HCT116 (cell line): ENCODE measurements around the gene PTPRO. TPM values are rescaled to one million over a fixed set of nuclear protein-coding genes. Genes with fewer than 3 reads are reported as not detected.

Source experiments
- ATAC-seq: fragments of 200-7000 bp; cut with Tn5 transposase; 2 replicates; pipeline ENCODE4 v1.9.1; 2020; ENCODE audit warnings: mild to moderate bottlenecking, moderate library complexity
- BruUV-seq: library from RNA; stranded (reverse); fragments of 400-500 nt; replicated peaks from 2 replicates; lab custom pipeline; 2021; lab: Mats Ljungman, UMichigan
- CTCF ChIA-PET: fragments of 300-600 bp; sonication (Branson Sonifier 250); formaldehyde crosslinking; loops from one replicate; lab custom pipeline; 2021; ENCODE audit warnings: antibody characterized with exemption; lab: Charles Lee
- POLR2A ChIA-PET: fragments of 300-600, 350-600 bp; sonication (Branson Sonifier 250); formaldehyde crosslinking; loops from one replicate; lab custom pipeline; 2021; ENCODE audit warnings: antibody characterized with exemption; lab: Charles Lee
- RAD21 ChIA-PET, 2 experiments: fragments of 300-600 bp; sonication (Branson Sonifier 250); formaldehyde crosslinking; loops; one replicate each; lab custom pipeline; 2023; ENCODE audit warnings: low total read pairs in 2 of 2; ENCODE audit not compliant: uncharacterized antibody in 2 of 2, unreplicated experiment in 2 of 2, low non-redundant PET in 1 of 2; lab: Charles Lee
- DNase-seq: peaks from one replicate; pipeline ENCODE4 v3.0.0-alpha.2; 2010; ENCODE audit warnings: low read depth, low spot score
- H2AFZ ChIP-seq: fragments of 200-600 bp; shearing (Covaris generic), sonication (generic); 2 replicates; pipeline ENCODE4 v1.6.1; 2017; ENCODE audit warnings: low read depth, mixed run types, mixed read lengths, antibody characterized with exemption, low read length; ENCODE audit not compliant: poor library complexity, severe bottlenecking
- H3K27ac ChIP-seq: 2 replicates; pipeline ENCODE4 v1.5.1; 2012; ENCODE audit warnings: low read depth, low read length
- H3K27me3 ChIP-seq: fragments of 200-600 bp; sonication (generic); 2 replicates; pipeline ENCODE4 v1.6.1; 2016; ENCODE audit warnings: mixed run types, low read length, mixed read lengths; ENCODE audit not compliant: insufficient read depth
- H3K36me3 ChIP-seq, 2 experiments: fragments of 200-500 bp in 1 of 2; fragments of 200-600 bp in 1 of 2; sonication (Bioruptor generic) in 1 of 2; sonication (generic) in 1 of 2; 2 replicates each; pipeline versions ENCODE4 v1.5.1 to v1.6.1; 2014 to 2016; ENCODE audit warnings: low read length in 2 of 2, inconsistent platforms in 1 of 2, mixed read lengths in 1 of 2, mixed run types in 1 of 2; ENCODE audit not compliant: insufficient read depth in 2 of 2, control insufficient read depth in 1 of 2
- H3K4me1 ChIP-seq, 2 experiments: fragments of 200-600 bp in 1 of 2; sonication (generic) in 1 of 2; 2 replicates each; pipeline versions ENCODE4 v1.5.1 to v1.6.1; 2012 to 2017; ENCODE audit warnings: low read length in 2 of 2, inconsistent platforms in 1 of 2, mild to moderate bottlenecking in 1 of 2, mixed read lengths in 1 of 2, mixed run types in 1 of 2, moderate library complexity in 1 of 2; ENCODE audit not compliant: insufficient read depth in 2 of 2, control insufficient read depth in 1 of 2
- H3K4me2 ChIP-seq: fragments of 200-600 bp; sonication (generic); 2 replicates; pipeline ENCODE4 v1.6.1; 2017; ENCODE audit warnings: mixed run types, low read length, mixed read lengths
- H3K4me3 ChIP-seq, 2 experiments: fragments of 200-600 bp in 1 of 2; sonication (generic) in 1 of 2; replicated peaks in 1 of 2; 2 replicates each; pipeline ENCODE4 v1.5.1; 2011 to 2016; ENCODE audit warnings: low read length in 2 of 2, control low read depth in 1 of 2, low read depth in 1 of 2, mild to moderate bottlenecking in 1 of 2, mixed read lengths in 1 of 2, mixed run types in 1 of 2
- H3K79me2 ChIP-seq: fragments of 200-600 bp; sonication (generic); 2 replicates; pipeline ENCODE4 v1.6.1; 2017; ENCODE audit warnings: mild to moderate bottlenecking, mixed run types, low read length, moderate library complexity, mixed read lengths; ENCODE audit not compliant: insufficient read depth
- H3K9ac ChIP-seq: fragments of 200-600 bp; sonication (generic); 2 replicates; pipeline ENCODE4 v1.6.1; 2016; ENCODE audit warnings: low read length, mixed read lengths
- H3K9me2 ChIP-seq: fragments of 200-600 bp; sonication (generic), shearing (Covaris generic); 2 replicates; pipeline ENCODE4 v1.6.1; 2017; ENCODE audit warnings: mixed run types, mild to moderate bottlenecking, moderate library complexity; ENCODE audit not compliant: insufficient read depth
- H3K9me3 ChIP-seq, 2 experiments: fragments of 200-500 bp in 1 of 2; fragments of 200-600 bp in 1 of 2; sonication (Bioruptor generic) in 1 of 2; sonication (generic) in 1 of 2; 2 replicates each; pipeline ENCODE4 v1.6.1; 2014 to 2017; ENCODE audit warnings: low read length in 2 of 2, mixed read lengths in 2 of 2, inconsistent platforms in 1 of 2, low read depth in 1 of 2, mild to moderate bottlenecking in 1 of 2, mixed run types in 1 of 2, moderate library complexity in 1 of 2; ENCODE audit not compliant: control insufficient read depth in 1 of 2, insufficient read depth in 1 of 2
- H4K20me1 ChIP-seq: fragments of 200-600 bp; sonication (generic), shearing (Covaris generic); 2 replicates; pipeline ENCODE4 v1.6.1; 2017; ENCODE audit warnings: mixed run types, mild to moderate bottlenecking, moderate library complexity; ENCODE audit not compliant: insufficient read depth
- CBX3 ChIP-seq: IDR thresholded peaks from 2 replicates; pipeline ENCODE4 v1.6.1; 2012; ENCODE audit warnings: low read depth
- CEBPB ChIP-seq: IDR thresholded peaks from 2 replicates; pipeline ENCODE4 v1.6.1; 2012; ENCODE audit warnings: low read depth
- CTCF ChIP-seq, 3 experiments: fragments of 200-600 bp in 1 of 3; sonication (generic) in 1 of 3; IDR thresholded peaks in 2 of 3; conservative IDR thresholded peaks in 1 of 3; 2 replicates each; pipeline ENCODE4 v1.5.1; 2012 to 2017; ENCODE audit warnings: low read depth in 2 of 3, low read length in 2 of 3, antibody characterized with exemption in 1 of 3, borderline replicate concordance in 1 of 3, control low read depth in 1 of 3, mild to moderate bottlenecking in 1 of 3, mixed read lengths in 1 of 3, mixed run types in 1 of 3, moderate library complexity in 1 of 3; ENCODE audit not compliant: insufficient read depth in 1 of 3
- EZH2 ChIP-seq: fragments of 200-600 bp; sonication (generic); IDR thresholded peaks from 2 replicates; pipeline ENCODE4 v1.6.1; 2017; ENCODE audit warnings: antibody characterized with exemption, mixed run types
- POLR2A ChIP-seq: IDR thresholded peaks from 2 replicates; pipeline ENCODE4 v1.7.0; 2011; ENCODE audit warnings: borderline replicate concordance; ENCODE audit not compliant: insufficient read depth, insufficient read length; ENCODE audit errors: extremely low read depth
- RAD21 ChIP-seq: IDR thresholded peaks from 2 replicates; pipeline ENCODE4 v1.6.1; 2012; ENCODE audit warnings: low read depth, mild to moderate bottlenecking
- REST ChIP-seq: IDR thresholded peaks from 2 replicates; pipeline ENCODE4 v1.6.1; 2012; ENCODE audit warnings: low read depth
- ZBTB33 ChIP-seq: IDR thresholded peaks from 2 replicates; pipeline ENCODE4 v1.6.1; 2011; ENCODE audit warnings: mild to moderate bottlenecking, low read length, moderate library complexity; ENCODE audit not compliant: insufficient replicate concordance; ENCODE audit errors: extremely low read depth
- ZFX ChIP-seq: fragments of 450-650 bp; IDR thresholded peaks from 2 replicates; pipeline ENCODE4 v1.6.1; 2017
- intact Hi-C: fragments of 100-400 bp; cut with micrococcal nuclease; formaldehyde crosslinking; loops from 2 replicates; pipeline ENCODE4 v1.10.0; 2022
- total RNA-seq: library from RNA; stranded (reverse); gene quantifications from one replicate; pipeline ENCODE4 v1.2.1, GENCODE V29; 2021; ENCODE audit not compliant: unreplicated experiment

Gene PTPRO
- total RNA-seq, 1 experiment from 2014 or later, result not detected

- ATAC-seq (no peak), DNase-seq (no peak)
- TF ChIP-seq CEBPB (no peak), RAD21 (no peak), CTCF (IDR thresholded peaks at IDR 0.05 in 2 of 3, conservative IDR thresholded peaks at IDR 0.05 in 1 of 3; ENCODE audit: borderline replicate concordance in 1 of 3, insufficient read depth in 1 of 3, low read depth in 2 of 3, low read length in 2 of 3) (no peak), POLR2A (no peak), ZFX (no peak)
- Histone ChIP-seq H2AFZ (no peak overlapping the region), H3K9me3 (no peaks in the 10 kb centered on the region), H3K27ac (no peak overlapping the region), H3K9ac (no peak overlapping the region), H3K27me3 (peaks cover 7% of the 10 kb centered on the region), H3K4me3 (no peak overlapping the region), H3K79me2 (no peaks in the 10 kb centered on the region), H3K9me2 (no peaks in the 10 kb centered on the region), H3K4me1 (no peaks in the 10 kb centered on the region), H4K20me1 (no peaks in the 10 kb centered on the region), H3K4me2 (no peak overlapping the region), H3K36me3 (no peaks in the 10 kb centered on the region)
- no TSS peak for BruUV-seq
- intact Hi-C loops, result no loop called here
- CTCF ChIA-PET, result interaction anchor here (1.2 to 1.4 kb wide), 2 partner anchors 8 to 17 kb away, joined by 3 to 4 read pairs; no protein-coding TSS in a partner anchor
- RAD21 ChIA-PET, result no interaction called here
- POLR2A ChIA-PET, result no interaction called here
Observed at GRCh38 chr12:15515010-15515409, 192.7 kb downstream of the PTPRO start.

DNA sequence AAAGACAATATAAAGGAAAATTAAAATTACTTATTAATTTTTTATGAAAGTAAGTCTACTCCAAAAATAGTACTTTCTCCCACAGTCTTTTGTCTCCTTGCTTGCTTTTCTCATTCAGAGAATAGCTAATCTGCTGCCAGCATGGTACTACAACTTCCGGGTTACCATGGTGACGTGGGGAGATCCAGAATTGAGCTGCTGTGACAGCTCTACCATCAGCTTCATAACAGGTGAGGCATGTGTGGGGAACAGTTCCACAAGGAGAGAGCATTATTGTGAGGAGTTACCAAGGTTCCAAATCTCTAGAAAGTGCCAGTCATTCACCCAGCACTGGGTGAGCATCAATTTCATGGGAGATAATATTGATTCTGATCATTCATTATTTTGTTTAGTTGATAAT is 197.8 kb downstream of the PTPRO start:
- no peak overlapping the region for H3K4me2 ChIP-seq
- RAD21 ChIA-PET, result no interaction called here
- no peaks in the 10 kb centered on the region for H3K36me3 ChIP-seq
- H4K20me1 ChIP-seq, result no peaks in the 10 kb centered on the region
- no peak for ATAC-seq
- CTCF ChIA-PET, result interaction anchor here (1.0 to 2.6 kb wide), 2 partner anchors 244 to 298 kb away, joined by 3 to 6 read pairs; partner anchors contain the start of gene RERG
- POLR2A ChIA-PET, result no interaction called here
- DNase-seq, result no peak
- H3K27me3 ChIP-seq, result peaks cover 11% of the 10 kb centered on the region
- no peaks in the 10 kb centered on the region for H3K9me2 ChIP-seq
- no peaks in the 10 kb centered on the region for H3K4me1 ChIP-seq
- H3K27ac ChIP-seq, result no peak overlapping the region
- H3K79me2 ChIP-seq, result no peaks in the 10 kb centered on the region
- no peak overlapping the region for H3K9ac ChIP-seq
- TF ChIP-seq ZBTB33, result no peak
- TF ChIP-seq CBX3, result no peak
- TF ChIP-seq EZH2, result no peak
- no peak for TF ChIP-seq REST
- no peak for TF ChIP-seq POLR2A
- H3K9me3 ChIP-seq, result no peaks in the 10 kb centered on the region
- H2AFZ ChIP-seq, result no peak overlapping the region
- H3K4me3 ChIP-seq, result no peak overlapping the region
- no TSS peak for BruUV-seq
- intact Hi-C loops, result loop anchor here (5.0 to 10.0 kb wide), 4 partner anchors 368 to 885 kb away; partner anchors contain the start of gene ART4
